GM23338 (cell line): ENCODE measurements around the gene GNB4. TPM values are rescaled to one million over a fixed set of nuclear protein-coding genes. Genes with fewer than 3 reads are reported as not detected.

ENCODE experiments used
- ATAC-seq: fragments of 200-7000 bp; cut with Tn5 transposase; 3 replicates; pipeline ENCODE4 v1.9.1; 2020
- DNase-seq: peaks from one replicate; pipeline ENCODE4 v3.0.0-alpha.2; 2015; ENCODE audit warnings: low spot score
- H2AFZ ChIP-seq: fragments of 200-600 bp; sonication (generic); 2 replicates; pipeline ENCODE4 v1.8.0; 2016; ENCODE audit warnings: antibody characterized with exemption, mild to moderate bottlenecking, moderate library complexity
- H3F3A ChIP-seq: fragments of 200-600 bp; sonication (generic); replicated peaks from 2 replicates; pipeline ENCODE4 v1.8.0; 2017; ENCODE audit warnings: antibody characterized with exemption, mixed run types, low read depth
- H3K27ac ChIP-seq: fragments of 200-600 bp; sonication (generic); 2 replicates; pipeline ENCODE4 v1.6.1; 2016; ENCODE audit warnings: low read depth
- H3K27me3 ChIP-seq: fragments of 200-600 bp; sonication (generic); 2 replicates; pipeline ENCODE4 v1.8.0; 2016; ENCODE audit warnings: mild to moderate bottlenecking, mixed run types, moderate library complexity; ENCODE audit not compliant: insufficient read depth
- H3K36me3 ChIP-seq: fragments of 200-600 bp; sonication (generic); 2 replicates; pipeline ENCODE4 v1.8.0; 2016; ENCODE audit warnings: mild to moderate bottlenecking; ENCODE audit not compliant: insufficient read depth
- H3K4me1 ChIP-seq: fragments of 200-600 bp; sonication (generic); 2 replicates; pipeline ENCODE4 v1.8.0; 2016; ENCODE audit warnings: mild to moderate bottlenecking, moderate library complexity; ENCODE audit not compliant: insufficient read depth
- H3K4me2 ChIP-seq: fragments of 200-600 bp; sonication (generic); 2 replicates; pipeline ENCODE4 v1.7.1; 2017; ENCODE audit warnings: mixed run types
- H3K4me3 ChIP-seq: fragments of 200-600 bp; sonication (generic); 2 replicates; pipeline ENCODE4 v1.6.1; 2016; ENCODE audit warnings: mixed run types
- H3K79me2 ChIP-seq: fragments of 200-600 bp; sonication (generic); replicated peaks from 2 replicates; pipeline ENCODE4 v1.8.0; 2017; ENCODE audit warnings: mild to moderate bottlenecking; ENCODE audit not compliant: insufficient read depth
- H3K9me2 ChIP-seq: fragments of 200-600 bp; sonication (generic); 2 replicates; pipeline ENCODE4 v1.8.0; 2017; ENCODE audit not compliant: insufficient read depth
- H4K20me1 ChIP-seq: fragments of 200-600 bp; sonication (generic); replicated peaks from 2 replicates; pipeline ENCODE4 v1.8.0; 2017; ENCODE audit warnings: mild to moderate bottlenecking; ENCODE audit not compliant: insufficient read depth
- H3K27ac Mint-ChIP-seq: 2 replicates; pipeline ENCODE4 v1.8.0; 2020; ENCODE audit warnings: inconsistent platforms, mild to moderate bottlenecking, moderate library complexity, mixed read lengths
- H3K27me3 Mint-ChIP-seq: 3 replicates; pipeline ENCODE4 v1.8.0; 2022; ENCODE audit warnings: low read depth, mild to moderate bottlenecking, moderate library complexity, mixed read lengths, inconsistent platforms; ENCODE audit not compliant: insufficient read depth, poor library complexity
- H3K36me3 Mint-ChIP-seq: 3 replicates; pipeline ENCODE4 v1.8.0; 2021; ENCODE audit warnings: low read depth, mild to moderate bottlenecking, inconsistent platforms, moderate library complexity, mixed read lengths
- H3K4me1 Mint-ChIP-seq: 3 replicates; pipeline ENCODE4 v1.8.0; 2020; ENCODE audit warnings: mild to moderate bottlenecking, inconsistent platforms, mixed read lengths
- H3K4me3 Mint-ChIP-seq: 3 replicates; pipeline ENCODE4 v1.8.0; 2021; ENCODE audit warnings: moderate library complexity, mild to moderate bottlenecking, inconsistent platforms, mixed read lengths
- H3K9me3 Mint-ChIP-seq: 3 replicates; pipeline ENCODE4 v1.8.0; 2020; ENCODE audit warnings: moderate library complexity, mild to moderate bottlenecking, inconsistent platforms, mixed read lengths
- EZH2 ChIP-seq: fragments of 200-600 bp; sonication (generic); IDR thresholded peaks from one replicate; pipeline ENCODE4 v1.8.0; 2017; ENCODE audit warnings: antibody characterized with exemption, mild to moderate bottlenecking, low read depth; ENCODE audit not compliant: unreplicated experiment
- REST ChIP-seq: IDR thresholded peaks from one replicate; pipeline ENCODE4 v1.6.1; 2018; ENCODE audit warnings: antibody characterized with exemption; ENCODE audit not compliant: unreplicated experiment
- ZNF331 ChIP-seq: fragments of 250-450 bp; sonication (Bioruptor Pico); IDR thresholded peaks from 2 replicates; pipeline ENCODE4 v1.5.0; 2020; ENCODE audit warnings: low read depth, mild to moderate bottlenecking, moderate library complexity
- polyA plus RNA-seq: library from polyadenylated mRNA; unstranded; fragments of >200 nt; fragmentation: Nextera tagmentation; extraction: Ambion mirVana; gene quantifications from 2 replicates; pipeline ENCODE4 v1.2.1, GENCODE V29; 2016
- total RNA-seq: library from RNA; depleted of rRNA; stranded (reverse); fragments of >200 nt; shearing (Covaris generic); gene quantifications from 2 replicates; pipeline ENCODE4 v1.2.3, GENCODE V29; 2014
- TF ChIP-seq, protein P1 (sequence below): IDR thresholded peaks from 2 replicates; pipeline ENCODE4 v1.6.1; 2016; ENCODE audit warnings: antibody characterized with exemption

The GNB4 gene
- total and polyA plus RNA-seq, 2 experiments from 2014 or later: 11.3 to 28.4 TPM

GRCh38 chr3:179495483-179495882 is 44.2 kb upstream of the GNB4 start (continued):
- no peak for TF ChIP-seq REST
- TF ChIP-seq, protein P1, sequence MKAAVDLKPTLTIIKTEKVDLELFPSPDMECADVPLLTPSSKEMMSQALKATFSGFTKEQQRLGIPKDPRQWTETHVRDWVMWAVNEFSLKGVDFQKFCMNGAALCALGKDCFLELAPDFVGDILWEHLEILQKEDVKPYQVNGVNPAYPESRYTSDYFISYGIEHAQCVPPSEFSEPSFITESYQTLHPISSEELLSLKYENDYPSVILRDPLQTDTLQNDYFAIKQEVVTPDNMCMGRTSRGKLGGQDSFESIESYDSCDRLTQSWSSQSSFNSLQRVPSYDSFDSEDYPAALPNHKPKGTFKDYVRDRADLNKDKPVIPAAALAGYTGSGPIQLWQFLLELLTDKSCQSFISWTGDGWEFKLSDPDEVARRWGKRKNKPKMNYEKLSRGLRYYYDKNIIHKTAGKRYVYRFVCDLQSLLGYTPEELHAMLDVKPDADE: no peak
- no peak for TF ChIP-seq ZNF331 (CRISPR knock-in tag)

- no peak overlapping the region for H3K4me3 ChIP-seq
- no peaks in the 10 kb centered on the region; the same call in 1 of the 2 replicates for H3K36me3 ChIP-seq
- no peaks in the 10 kb centered on the region for H3K9me2 ChIP-seq
- H3K4me2 ChIP-seq: no peak overlapping the region
- Mint-ChIP-seq H3K27me3 (no peaks in the 10 kb centered on the region), H3K36me3 (peaks cover 21% of the 10 kb centered on the region), H3K9me3 (peaks cover 50% of the 10 kb centered on the region), H3K4me1 (peaks cover 2% of the 10 kb centered on the region; the same call in 2 of the 3 replicates), H3K4me3 (no peak overlapping the region), H3K27ac (no peak overlapping the region)
- no peak for TF ChIP-seq REST
- no peak for TF ChIP-seq EZH2
- no peaks in the 10 kb centered on the region for H3K79me2 ChIP-seq
- ATAC-seq (no peak), DNase-seq (no peak)
- no peaks in the 10 kb centered on the region for H4K20me1 ChIP-seq
- H3F3A ChIP-seq: no peaks in the 10 kb centered on the region
- no peaks in the 10 kb centered on the region for H3K27me3 ChIP-seq
- no peak overlapping the region for H2AFZ ChIP-seq
- no peaks in the 10 kb centered on the region for H3K4me1 ChIP-seq
- H3K27ac ChIP-seq: no peak overlapping the region
These were observed 42.0 kb upstream of the GNB4 start for GRCh38 chr3:179493260-179493659.
